ENCODE results near the gene GSG1L. TPM values are rescaled to one million over a fixed set of nuclear protein-coding genes. Genes with fewer than 3 reads are reported as not detected.

Gene GSG1L
- total RNA-seq, 2 donors from 2014 or later: 13.9 to 34.7 TPM

DNA sequence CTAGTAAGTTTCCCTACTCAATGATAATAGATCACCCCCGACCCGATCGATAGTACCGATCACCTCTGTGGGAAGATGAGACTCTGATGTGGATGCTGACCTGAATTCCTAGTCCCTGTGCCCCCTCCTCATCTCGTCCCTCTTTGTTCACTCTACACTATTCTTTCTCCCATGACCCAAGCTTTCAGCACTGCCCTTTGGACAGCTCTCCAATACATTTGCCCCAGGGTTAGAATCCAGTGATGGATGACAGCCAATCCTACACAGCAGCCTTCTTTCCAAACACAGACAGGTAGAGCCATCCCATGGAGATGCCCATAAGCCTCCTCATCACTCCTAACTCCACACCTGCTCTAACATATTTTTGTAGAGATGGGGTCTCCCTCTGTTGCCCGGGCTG lies 141.1 kb downstream of the GSG1L start:
- Histone ChIP-seq H3K27me3 (no peaks in the 10 kb centered on the region), H3K9me3 (no peaks in the 10 kb centered on the region)
- no peak for DNase-seq (ENCODE audit: low spot score)

DNA sequence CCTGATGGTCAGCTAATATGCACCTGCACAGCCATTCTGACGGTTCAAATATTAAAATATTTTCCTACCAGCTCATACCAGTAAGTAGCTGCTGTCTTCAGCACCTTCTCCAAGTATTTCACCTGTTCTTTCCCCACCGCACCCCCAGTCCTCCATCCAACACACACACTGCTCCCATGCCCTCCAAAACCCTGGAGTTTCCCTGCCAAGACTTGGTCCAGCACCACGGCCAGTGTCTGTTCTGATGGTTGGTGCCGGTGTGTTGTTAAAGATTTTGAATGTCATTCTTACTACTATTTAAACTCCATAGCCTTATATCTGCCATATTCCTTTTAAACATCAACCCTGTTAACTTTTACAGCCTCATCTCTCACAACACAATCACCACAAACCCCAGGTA lies 142.4 kb downstream of the GSG1L start:
- H3K36me3 ChIP-seq: no peaks in the 10 kb centered on the region
- no peaks in the 10 kb centered on the region for H3K4me1 ChIP-seq
- TF ChIP-seq, protein P1, sequence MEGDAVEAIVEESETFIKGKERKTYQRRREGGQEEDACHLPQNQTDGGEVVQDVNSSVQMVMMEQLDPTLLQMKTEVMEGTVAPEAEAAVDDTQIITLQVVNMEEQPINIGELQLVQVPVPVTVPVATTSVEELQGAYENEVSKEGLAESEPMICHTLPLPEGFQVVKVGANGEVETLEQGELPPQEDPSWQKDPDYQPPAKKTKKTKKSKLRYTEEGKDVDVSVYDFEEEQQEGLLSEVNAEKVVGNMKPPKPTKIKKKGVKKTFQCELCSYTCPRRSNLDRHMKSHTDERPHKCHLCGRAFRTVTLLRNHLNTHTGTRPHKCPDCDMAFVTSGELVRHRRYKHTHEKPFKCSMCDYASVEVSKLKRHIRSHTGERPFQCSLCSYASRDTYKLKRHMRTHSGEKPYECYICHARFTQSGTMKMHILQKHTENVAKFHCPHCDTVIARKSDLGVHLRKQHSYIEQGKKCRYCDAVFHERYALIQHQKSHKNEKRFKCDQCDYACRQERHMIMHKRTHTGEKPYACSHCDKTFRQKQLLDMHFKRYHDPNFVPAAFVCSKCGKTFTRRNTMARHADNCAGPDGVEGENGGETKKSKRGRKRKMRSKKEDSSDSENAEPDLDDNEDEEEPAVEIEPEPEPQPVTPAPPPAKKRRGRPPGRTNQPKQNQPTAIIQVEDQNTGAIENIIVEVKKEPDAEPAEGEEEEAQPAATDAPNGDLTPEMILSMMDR (IDR thresholded peaks at IDR 0.05): no peak
- no peak overlapping the region for H3K27ac ChIP-seq
- H3K9me3 ChIP-seq: no peaks in the 10 kb centered on the region
- no peaks in the 10 kb centered on the region for H3K27me3 ChIP-seq
- no peak overlapping the region for H3K4me3 ChIP-seq
- DNase-seq (ENCODE audit: low spot score): no peak

More for the DNA sequence above, 141.1 kb downstream of the GSG1L start:
- H3K27ac ChIP-seq: no peak overlapping the region
- TF ChIP-seq, protein P1 (IDR thresholded peaks at IDR 0.05): no peak
- H3K36me3 ChIP-seq: no peaks in the 10 kb centered on the region
- H3K4me1 ChIP-seq: no peaks in the 10 kb centered on the region
- H3K4me3 ChIP-seq: no peak overlapping the region

DNA sequence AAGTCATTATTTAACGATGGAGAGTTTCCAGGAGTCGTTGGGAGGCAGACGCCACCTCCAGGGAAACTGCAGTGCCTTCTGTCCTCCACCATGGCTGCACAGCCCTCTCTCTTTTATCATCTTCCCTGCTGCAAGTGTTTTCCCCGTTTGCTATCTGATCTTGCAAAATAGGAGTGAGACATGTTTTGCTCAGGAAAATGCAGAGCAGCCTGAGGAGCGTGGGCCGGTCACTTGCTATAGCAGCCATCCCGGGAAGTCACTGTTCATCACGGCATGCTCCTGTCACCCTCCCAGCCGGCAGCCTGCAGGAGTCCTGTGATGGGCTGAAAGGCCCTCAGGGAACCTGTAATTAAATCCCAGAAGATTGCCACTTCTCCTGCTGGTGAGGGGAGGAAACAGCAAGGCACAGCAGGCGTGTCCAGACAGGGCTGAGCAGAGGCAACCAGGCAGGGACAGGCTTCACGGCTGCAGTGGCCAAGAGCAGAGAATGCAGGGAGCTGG lies 143.1 kb downstream of the GSG1L start:
- no peak for DNase-seq (ENCODE audit: low spot score)
- H3K27ac ChIP-seq: no peak overlapping the region
- TF ChIP-seq, protein P1 (IDR thresholded peaks at IDR 0.05): peak in 1 of 2 donors; percentile 11
- no peaks in the 10 kb centered on the region for H3K27me3 ChIP-seq
- no peaks in the 10 kb centered on the region for H3K36me3 ChIP-seq
- H3K9me3 ChIP-seq: no peaks in the 10 kb centered on the region
- H3K4me3 ChIP-seq: no peak overlapping the region
- H3K4me1 ChIP-seq: no peaks in the 10 kb centered on the region

DNA sequence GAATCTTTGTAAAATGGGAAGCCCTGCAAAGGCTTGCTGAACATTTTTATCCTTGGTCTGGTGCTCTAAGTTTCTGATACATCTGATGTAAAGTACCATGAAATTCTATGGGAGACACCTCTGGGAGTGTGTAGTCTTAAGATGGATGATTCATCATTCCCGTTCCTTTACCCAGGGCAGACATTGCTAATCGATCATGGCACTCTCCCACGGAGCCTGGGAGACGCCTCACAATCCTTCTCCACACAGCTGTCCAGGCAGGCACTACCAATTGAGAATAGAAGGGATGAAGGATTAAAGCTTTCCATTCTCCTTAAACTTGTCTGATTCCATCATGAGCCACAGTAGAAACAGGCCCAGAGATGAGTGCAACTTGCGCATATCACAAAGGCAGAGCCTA lies 144.8 kb downstream of the GSG1L start:
- H3K4me3 ChIP-seq: no peak overlapping the region
- TF ChIP-seq, protein P1 (IDR thresholded peaks at IDR 0.05): no peak
- no peaks in the 10 kb centered on the region for H3K27me3 ChIP-seq
- no peak for DNase-seq (ENCODE audit: low spot score)
- no peaks in the 10 kb centered on the region for H3K9me3 ChIP-seq
- no peaks in the 10 kb centered on the region for H3K4me1 ChIP-seq
- H3K27ac ChIP-seq: no peak overlapping the region
- H3K36me3 ChIP-seq: no peaks in the 10 kb centered on the region

DNA sequence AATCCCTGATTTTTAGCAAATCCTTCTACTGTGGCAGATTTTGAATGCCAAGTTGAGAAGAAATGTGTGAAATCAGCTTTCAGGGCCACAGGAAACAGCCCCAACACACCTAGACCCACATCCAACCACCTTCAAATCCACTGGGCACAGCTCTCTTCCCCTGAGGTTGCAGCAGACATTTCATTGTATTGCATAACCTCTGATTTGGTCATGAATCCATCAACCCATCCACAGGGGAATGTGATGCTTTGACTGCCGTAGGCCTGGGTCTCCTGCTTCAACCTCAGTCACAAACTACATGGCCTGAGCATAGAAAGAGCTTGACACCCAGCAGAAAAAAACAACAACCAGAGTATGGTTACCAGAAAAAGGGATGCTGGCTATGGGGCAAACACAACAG lies 145.6 kb downstream of the GSG1L start:
- H3K4me1 ChIP-seq: no peaks in the 10 kb centered on the region
- TF ChIP-seq, protein P1 (IDR thresholded peaks at IDR 0.05): no peak
- H3K36me3 ChIP-seq: no peaks in the 10 kb centered on the region
- no peak overlapping the region for H3K4me3 ChIP-seq
- no peaks in the 10 kb centered on the region for H3K27me3 ChIP-seq
- DNase-seq (ENCODE audit: low spot score): no peak
- no peak overlapping the region for H3K27ac ChIP-seq
- H3K9me3 ChIP-seq: no peaks in the 10 kb centered on the region

DNA sequence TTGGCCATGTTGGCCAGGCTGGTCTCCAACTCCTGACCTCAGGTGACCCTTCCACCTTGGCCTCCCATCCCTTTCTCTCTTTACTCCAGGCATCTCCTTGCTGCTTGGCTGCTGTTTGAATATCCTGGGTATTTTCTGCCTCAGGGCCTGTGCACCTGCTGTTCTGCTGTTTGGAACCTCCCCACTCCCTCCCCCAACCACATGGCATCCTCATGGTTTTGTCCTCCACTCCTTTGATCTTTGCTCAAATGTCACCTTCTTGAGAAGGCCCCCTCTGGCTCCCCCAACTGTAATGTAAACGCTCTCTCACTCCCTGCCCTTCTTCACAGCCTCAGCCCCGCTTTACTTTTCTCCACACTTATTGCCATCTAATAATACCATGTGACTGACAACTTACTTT lies 152.0 kb downstream of the GSG1L start:
- Histone ChIP-seq H3K36me3 (no peaks in the 10 kb centered on the region), H3K27ac (no peak overlapping the region), H3K4me1 (no peaks in the 10 kb centered on the region), H3K27me3 (no peaks in the 10 kb centered on the region), H3K4me3 (no peak overlapping the region), H3K9me3 (no peaks in the 10 kb centered on the region)
- no peak for DNase-seq (ENCODE audit: low spot score)
- TF ChIP-seq, protein P1 (IDR thresholded peaks at IDR 0.05): no peak

All from right atrium auricular region (tissue), 2 donors.